HG03378 (cell line): ENCODE results near the gene SUV39H1.

ENCODE experiments used
- ATAC-seq: cut with Tn5 transposase; IDR thresholded peaks from one replicate; pipeline ENCODE4 v1.9.1; 2021; ENCODE audit warnings: mild to moderate bottlenecking, moderate library complexity; ENCODE audit not compliant: unreplicated experiment

Gene SUV39H1

DNA sequence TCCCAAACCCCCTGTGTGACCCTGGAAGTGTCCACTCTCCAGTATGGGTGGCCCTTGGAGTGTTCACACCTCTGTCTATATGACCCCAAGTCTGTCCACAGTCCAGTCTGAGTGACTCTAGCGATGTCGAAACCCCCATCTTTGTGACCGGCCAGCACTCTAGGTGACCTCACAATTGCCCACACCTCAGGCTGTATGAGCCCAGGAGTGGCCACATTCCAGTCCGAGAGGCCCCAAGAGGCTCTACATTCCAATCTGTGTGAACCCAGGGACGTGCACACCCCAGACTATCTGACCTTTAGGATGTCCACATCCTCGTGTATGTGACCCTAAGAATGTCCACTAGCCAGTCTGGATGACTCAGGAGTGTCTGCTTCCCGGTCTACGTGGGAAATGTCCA, 57.7 kb downstream of the SUV39H1 start:
- no peak for ATAC-seq
